OCI-LY3 (cell line): Measurements from ENCODE around the gene DNAJB14.

Source experiments
- H2AFZ ChIP-seq: fragments of 200-600, 300-600 bp; shearing (Covaris generic); 2 replicates; pipeline ENCODE4 v1.6.0; 2014; ENCODE audit warnings: antibody characterized with exemption, low read depth, low read length
- H3K27ac ChIP-seq: fragments of 200-600, 300-600 bp; sonication (generic); 2 replicates; pipeline ENCODE4 v1.5.1; 2014; ENCODE audit warnings: mild to moderate bottlenecking, low read length, moderate library complexity, mixed read lengths
- H3K27me3 ChIP-seq: fragments of 200-600, 300-600 bp; sonication (generic); 2 replicates; pipeline ENCODE4 v1.6.1; 2014; ENCODE audit warnings: low read depth, low read length, mixed read lengths
- H3K36me3 ChIP-seq: fragments of 200-600, 300-600 bp; sonication (generic); replicated peaks from 2 replicates; pipeline ENCODE3; 2014; ENCODE audit warnings: low read depth, low read length, mixed read lengths
- H3K4me1 ChIP-seq: fragments of 300-600, 200-600 bp; sonication (generic); 2 replicates; pipeline ENCODE4 v1.6.1; 2014; ENCODE audit warnings: low read length, mixed read lengths
- H3K4me2 ChIP-seq: fragments of 200-600, 300-600 bp; sonication (generic); 2 replicates; pipeline ENCODE4 v1.6.1; 2014; ENCODE audit warnings: low read length, mixed read lengths
- H3K4me3 ChIP-seq: fragments of 300-600, 200-600 bp; sonication (generic); 2 replicates; pipeline ENCODE4 v1.5.1; 2014; ENCODE audit warnings: antibody characterized with exemption, mild to moderate bottlenecking, low read length, moderate library complexity
- H3K79me2 ChIP-seq: fragments of 300-600, 200-600 bp; shearing (Covaris generic); 2 replicates; pipeline ENCODE4 v1.6.1; 2014; ENCODE audit warnings: mild to moderate bottlenecking, low read length, mixed read lengths
- H3K9ac ChIP-seq: fragments of 300-600, 200-600 bp; shearing (Covaris generic); 2 replicates; pipeline ENCODE4 v1.6.0; 2014; ENCODE audit warnings: mild to moderate bottlenecking, low read length, moderate library complexity
- H3K9me3 ChIP-seq: fragments of 200-600, 300-600 bp; shearing (Covaris generic); 2 replicates; pipeline ENCODE4 v1.6.1; 2014; ENCODE audit warnings: low read length, mixed read lengths; ENCODE audit not compliant: insufficient read depth
- H4K20me1 ChIP-seq: fragments of 200-600, 300-600 bp; sonication (generic); 2 replicates; pipeline ENCODE4 v1.6.1; 2016; ENCODE audit warnings: low read length, mixed read lengths; ENCODE audit not compliant: insufficient read depth
- EZH2phosphoT487 ChIP-seq: fragments of 200-600 bp; shearing (Covaris generic); IDR thresholded peaks from 2 replicates; pipeline ENCODE4 v1.6.1; 2018; ENCODE audit warnings: antibody characterized with exemption, mixed run types, low read depth
- TF ChIP-seq, protein P1 (sequence below): fragments of 200-600, 300-600 bp; sonication (generic); IDR thresholded peaks from 2 replicates; pipeline ENCODE4 v1.5.1; 2014; ENCODE audit warnings: antibody characterized with exemption, low read length, low read depth

Gene DNAJB14

DNA sequence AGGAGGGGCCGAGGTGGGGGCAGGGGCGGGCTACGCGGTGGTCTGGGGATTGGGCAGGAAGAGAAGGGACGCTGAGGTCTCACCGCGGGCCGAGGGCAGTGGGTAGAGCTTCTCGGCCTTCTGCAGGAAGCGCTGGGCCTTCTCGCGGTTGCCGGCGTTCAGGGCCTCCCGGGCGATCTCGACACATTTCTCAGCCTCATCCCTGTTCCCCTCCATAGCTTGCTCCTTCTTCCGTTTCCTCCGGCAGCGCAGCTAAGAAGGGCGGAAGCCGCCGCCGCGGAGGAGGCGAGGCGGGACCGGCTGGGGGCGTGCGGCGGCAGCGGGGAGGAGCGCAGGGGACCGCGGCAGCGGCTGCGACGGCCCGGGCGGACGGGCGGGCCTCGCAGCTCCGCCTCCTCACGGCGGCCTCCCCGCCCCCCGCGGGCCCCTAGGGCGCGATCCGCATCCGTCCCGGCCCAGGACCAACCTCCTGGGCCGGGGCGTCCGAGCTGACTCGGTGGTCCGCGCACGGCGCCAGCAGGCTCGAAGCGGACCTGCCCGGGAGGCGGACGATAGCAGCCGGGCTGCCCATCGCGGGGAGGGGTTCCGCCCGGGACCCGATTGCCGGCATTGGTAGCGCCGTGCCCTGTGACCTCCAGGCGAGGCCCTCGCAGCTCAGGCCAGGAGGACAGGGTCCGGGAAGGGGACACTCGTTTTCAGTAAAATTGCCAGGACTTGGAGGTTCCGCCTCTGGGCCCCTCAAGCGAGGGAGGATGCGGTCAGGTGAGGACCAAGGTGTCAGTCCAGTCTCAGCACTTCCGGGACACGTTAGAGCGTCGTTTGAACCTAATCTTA, at the start of gene DNAJB14:
DNAJB14 (minus strand) TSS at position 263 of the 834 bp plus-strand sequence; CDS start at position 216, 47 bp downstream.
- Histone ChIP-seq H3K9ac (peak within 1 kb of the TSS; percentile 93), H3K27ac (peak within 1 kb of the TSS; percentile 82), H4K20me1 (peaks cover 17% of the 10 kb centered on the region), H3K27me3 (no peaks in the 10 kb centered on the region), H3K4me1 (peaks cover 38% of the 10 kb centered on the region), H3K4me2 (peak within 1 kb of the TSS; percentile 98), H3K4me3 (peak within 1 kb of the TSS; percentile 93), H2AFZ (peak within 1 kb of the TSS; percentile 65), H3K36me3 (peaks cover 35% of the 10 kb centered on the region), H3K79me2 (peaks cover 84% of the 10 kb centered on the region), H3K9me3 (no peaks in the 10 kb centered on the region)
- TF ChIP-seq, protein P1, sequence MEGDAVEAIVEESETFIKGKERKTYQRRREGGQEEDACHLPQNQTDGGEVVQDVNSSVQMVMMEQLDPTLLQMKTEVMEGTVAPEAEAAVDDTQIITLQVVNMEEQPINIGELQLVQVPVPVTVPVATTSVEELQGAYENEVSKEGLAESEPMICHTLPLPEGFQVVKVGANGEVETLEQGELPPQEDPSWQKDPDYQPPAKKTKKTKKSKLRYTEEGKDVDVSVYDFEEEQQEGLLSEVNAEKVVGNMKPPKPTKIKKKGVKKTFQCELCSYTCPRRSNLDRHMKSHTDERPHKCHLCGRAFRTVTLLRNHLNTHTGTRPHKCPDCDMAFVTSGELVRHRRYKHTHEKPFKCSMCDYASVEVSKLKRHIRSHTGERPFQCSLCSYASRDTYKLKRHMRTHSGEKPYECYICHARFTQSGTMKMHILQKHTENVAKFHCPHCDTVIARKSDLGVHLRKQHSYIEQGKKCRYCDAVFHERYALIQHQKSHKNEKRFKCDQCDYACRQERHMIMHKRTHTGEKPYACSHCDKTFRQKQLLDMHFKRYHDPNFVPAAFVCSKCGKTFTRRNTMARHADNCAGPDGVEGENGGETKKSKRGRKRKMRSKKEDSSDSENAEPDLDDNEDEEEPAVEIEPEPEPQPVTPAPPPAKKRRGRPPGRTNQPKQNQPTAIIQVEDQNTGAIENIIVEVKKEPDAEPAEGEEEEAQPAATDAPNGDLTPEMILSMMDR = no peak
- TF ChIP-seq EZH2phosphoT487 = no peak

DNA sequence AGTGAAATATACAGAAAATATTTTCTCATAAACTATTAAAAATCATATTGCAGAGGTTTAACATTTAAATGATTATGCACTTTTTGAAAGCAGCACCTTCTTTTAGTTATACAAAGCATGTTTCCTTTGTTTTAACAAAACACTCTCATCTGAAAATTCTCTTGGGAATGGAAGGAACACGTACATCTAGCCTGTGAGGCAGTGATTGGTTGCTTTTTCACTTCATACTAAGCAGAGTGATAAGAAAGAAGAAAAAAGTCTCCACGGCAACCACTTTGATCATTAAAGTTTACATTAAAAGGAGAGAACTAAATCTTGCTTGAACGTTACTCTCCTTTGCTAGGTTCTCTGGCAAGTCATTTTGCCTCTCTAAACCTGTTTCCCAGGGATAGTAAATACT, 45.3 kb upstream of the DNAJB14 start:
- no peaks in the 10 kb centered on the region for H3K36me3 ChIP-seq
- no peaks in the 10 kb centered on the region for H3K79me2 ChIP-seq
- no peaks in the 10 kb centered on the region for H4K20me1 ChIP-seq
- no peaks in the 10 kb centered on the region for H3K4me1 ChIP-seq
- no peaks in the 10 kb centered on the region for H3K9me3 ChIP-seq
- no peak overlapping the region for H2AFZ ChIP-seq
- no peak overlapping the region for H3K9ac ChIP-seq
- no peak overlapping the region for H3K4me3 ChIP-seq
- no peak overlapping the region for H3K4me2 ChIP-seq
- TF ChIP-seq EZH2phosphoT487 = no peak
- TF ChIP-seq, protein P1 = no peak
- 0 out of 2 replicates have a peak, but pooled peaks cover 3% of the 10 kb centered on the region for H3K27me3 ChIP-seq
- H3K27ac ChIP-seq = no peak overlapping the region

DNA sequence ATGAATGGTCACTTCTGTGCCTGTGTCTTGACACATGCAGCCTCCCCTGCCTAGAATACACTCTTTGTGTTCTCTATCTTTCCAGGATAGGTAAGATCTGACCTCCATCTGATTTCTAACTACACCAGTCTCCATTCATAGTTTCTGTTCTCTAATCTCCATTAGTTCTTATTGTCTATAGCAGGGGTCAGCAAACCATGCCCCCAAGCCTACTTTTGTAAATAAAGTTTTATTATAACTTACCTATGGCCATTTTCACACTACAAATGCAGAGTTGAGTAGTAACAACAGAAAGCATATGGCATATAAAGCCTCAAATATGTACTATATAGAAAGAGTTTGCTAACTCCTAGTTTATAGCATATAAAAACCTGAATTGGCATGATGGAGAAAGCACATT, 41.3 kb upstream of the DNAJB14 start:
- Histone ChIP-seq H3K9me3 (no peaks in the 10 kb centered on the region), H4K20me1 (no peaks in the 10 kb centered on the region), H3K27me3 (no peaks in the 10 kb centered on the region), H3K36me3 (no peaks in the 10 kb centered on the region), H3K79me2 (no peaks in the 10 kb centered on the region), H2AFZ (no peak overlapping the region), H3K4me1 (peaks cover 5% of the 10 kb centered on the region; the same call in 1 of the 2 replicates), H3K9ac (no peak overlapping the region), H3K4me2 (no peak overlapping the region), H3K27ac (no peak overlapping the region), H3K4me3 (no peak overlapping the region)
- TF ChIP-seq, protein P1 = no peak
- no peak for TF ChIP-seq EZH2phosphoT487

DNA sequence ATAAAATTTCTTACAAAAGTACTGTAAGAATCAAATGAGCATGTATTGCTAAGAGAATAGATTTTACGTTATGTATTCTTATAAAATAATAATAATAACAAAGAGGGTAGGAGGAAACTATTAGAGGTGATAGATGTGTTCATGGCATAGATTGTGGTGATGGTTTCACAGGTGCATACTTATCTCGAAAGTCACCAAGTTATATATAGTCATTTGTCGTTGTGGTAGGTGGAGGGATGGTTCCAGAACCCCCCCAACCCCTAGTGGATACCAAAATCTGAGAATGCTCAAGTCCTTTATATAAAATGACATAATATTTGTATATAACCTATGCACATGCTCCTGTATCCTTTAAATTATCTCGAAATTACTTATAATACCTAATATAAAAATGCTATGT, 40.4 kb upstream of the DNAJB14 start:
- Histone ChIP-seq H2AFZ (no peak overlapping the region), H3K79me2 (no peaks in the 10 kb centered on the region), H3K4me3 (no peak overlapping the region), H3K9me3 (no peaks in the 10 kb centered on the region), H3K4me2 (no peak overlapping the region), H3K36me3 (no peaks in the 10 kb centered on the region), H3K4me1 (peaks cover 5% of the 10 kb centered on the region; the same call in 1 of the 2 replicates), H3K9ac (no peak overlapping the region), H3K27ac (no peak overlapping the region), H3K27me3 (no peaks in the 10 kb centered on the region), H4K20me1 (no peaks in the 10 kb centered on the region)
- TF ChIP-seq, protein P1 = no peak
- no peak for TF ChIP-seq EZH2phosphoT487
